Stimulated activated CD8-positive, alpha-beta memory T cell treated with anti-CD3 and anti-CD28 coated beads, Interleukin-15, amount 100 ng/mL, for 24 hours (primary cell): Measurements from ENCODE around the gene GRIN2A.

Source experiments
- DNase-seq: peaks from one replicate; pipeline ENCODE4 v3.0.0-alpha.2; 2020; ENCODE audit warnings: low read depth

GRIN2A gene

DNA sequence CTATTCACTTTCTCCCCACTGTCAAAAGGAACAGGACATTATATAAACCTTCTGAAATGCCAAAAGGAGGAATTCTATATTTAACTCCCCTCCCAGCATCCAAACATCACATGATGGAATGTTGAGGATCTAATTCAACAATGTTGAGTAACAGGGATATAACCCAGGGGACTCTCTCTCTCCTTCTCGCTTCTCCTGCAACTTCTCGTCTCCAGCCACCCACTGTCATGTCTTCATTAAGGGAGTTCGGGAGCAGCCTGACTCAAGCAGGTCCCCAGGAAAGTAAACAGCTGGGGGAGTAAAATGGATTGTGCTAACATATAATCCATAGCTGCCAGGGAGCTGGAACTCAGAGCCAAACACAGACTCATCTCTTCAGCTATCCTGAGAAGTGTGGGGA is 51.7 kb downstream of the GRIN2A start:
- DNase-seq = no peak

DNA sequence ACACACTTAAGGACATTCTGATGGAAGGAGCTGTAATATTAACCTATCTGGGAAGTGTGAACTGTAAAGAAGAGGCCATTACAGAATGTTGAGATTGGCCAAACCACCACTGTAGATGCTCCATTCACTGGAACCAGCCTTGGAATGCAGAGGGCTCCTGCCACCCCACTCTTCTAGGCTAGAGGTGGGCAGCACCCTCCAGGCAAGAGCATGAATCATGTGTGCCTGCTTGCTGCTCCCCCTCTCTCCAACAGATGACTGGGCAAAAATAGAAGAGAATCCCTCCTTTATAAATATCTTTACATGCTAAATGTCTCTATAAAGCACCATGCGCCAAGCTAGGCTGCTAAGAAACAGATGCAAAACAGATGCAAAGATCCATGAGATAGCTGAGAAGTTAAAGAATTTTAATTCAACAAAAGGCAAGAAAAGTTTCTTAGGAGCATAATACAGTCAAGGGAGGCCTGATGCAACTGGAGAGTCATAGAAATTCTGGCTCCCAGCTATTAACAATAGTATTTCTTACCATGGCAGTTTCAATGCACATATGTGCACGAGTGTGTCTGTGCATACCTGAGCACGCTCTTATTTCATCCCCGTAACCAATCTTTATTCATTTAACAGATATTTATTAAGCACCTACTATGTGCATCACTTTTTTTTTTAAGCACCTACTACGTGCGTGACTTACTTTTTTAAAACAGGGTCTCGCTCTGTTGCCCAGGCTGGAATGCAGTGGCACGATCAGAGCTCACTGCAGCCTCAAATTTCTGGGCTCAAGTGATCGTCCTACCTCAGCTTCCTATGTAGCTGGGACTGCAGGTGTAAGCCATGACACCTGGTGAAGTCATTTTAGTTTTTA is 53.6 kb downstream of the GRIN2A start:
- no peak for DNase-seq

DNA sequence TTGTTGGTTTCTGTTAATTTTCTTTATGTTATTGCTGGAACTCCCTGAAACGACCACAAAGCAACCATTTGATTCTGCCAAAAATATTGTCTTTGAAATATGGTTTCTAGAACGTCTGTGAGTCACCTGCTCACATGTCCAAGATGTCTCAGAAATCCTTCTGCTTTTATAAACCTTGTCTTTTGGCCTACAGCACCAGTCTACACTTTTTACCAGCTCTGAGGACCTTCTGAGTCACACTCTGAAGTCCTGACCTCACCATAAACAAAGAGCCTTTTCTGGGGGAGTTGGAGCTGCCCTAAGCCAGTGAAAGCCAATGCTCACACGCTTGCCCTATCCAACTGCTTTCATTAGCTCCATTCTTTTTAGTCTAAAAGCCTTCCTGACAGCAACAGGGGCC is 55.5 kb downstream of the GRIN2A start:
- no peak for DNase-seq

DNA sequence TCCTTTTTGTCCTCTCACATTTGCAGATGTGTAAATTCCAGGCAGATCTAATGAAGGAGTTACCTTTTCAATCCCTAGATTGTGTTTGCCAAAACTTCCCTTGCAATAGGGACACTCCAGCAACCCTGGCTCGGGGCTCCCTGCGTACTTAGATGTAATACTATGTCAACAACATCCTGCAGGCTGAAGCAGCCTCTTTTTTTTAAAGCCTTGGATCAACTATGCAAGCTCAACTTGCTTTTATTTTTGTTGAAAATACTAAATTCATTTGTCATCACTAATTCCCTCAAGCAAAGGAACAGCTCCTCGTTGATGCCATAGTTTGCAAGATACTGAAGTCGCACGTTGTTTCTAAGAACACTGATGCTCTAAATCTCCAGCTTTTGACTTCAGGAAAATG is 59.1 kb downstream of the GRIN2A start:
- no peak for DNase-seq

DNA sequence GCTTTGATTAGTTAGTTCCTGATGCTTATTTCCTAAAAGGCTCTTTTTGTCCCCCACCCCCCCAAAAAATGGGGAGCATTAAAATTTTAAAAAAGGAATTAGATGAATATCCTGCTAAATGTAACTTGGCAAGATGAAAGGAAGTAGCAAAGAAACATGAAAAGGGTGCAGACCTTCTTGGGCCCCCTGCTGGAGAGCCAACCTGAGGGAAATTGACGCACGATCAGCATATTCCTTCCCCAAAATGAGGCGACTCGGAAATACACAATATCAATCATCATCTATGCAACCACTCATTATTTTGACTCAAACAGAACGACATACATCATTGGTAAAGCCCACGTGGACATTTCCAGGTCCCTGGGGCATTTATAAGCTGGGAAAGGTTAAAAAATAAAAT is 59.7 kb downstream of the GRIN2A start:
- DNase-seq = no peak

DNA sequence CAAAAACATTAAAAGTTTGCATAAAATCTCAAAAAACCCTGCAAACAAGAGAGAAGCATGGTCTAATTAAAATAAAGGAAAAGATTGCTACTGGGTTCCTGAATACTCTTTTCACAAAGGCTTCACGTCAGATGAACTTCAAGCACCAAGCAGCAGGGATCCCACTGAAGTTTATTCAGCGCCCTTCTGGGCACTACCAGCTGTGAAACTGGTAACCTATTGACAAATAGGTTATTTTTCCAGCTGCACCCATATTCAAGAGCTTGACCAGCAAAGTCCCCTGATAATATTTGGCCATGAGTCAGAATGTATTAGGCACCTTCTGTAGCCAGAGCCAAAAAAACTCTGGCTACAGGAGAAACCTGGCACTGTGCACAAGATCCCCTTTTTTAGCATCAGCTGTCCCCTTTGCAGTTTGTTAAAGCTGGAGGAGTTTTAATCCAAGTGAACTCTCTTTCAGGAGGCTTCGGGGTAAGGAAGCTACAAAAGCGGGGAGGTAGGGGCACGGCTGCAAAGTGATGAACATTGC is 60.3 kb downstream of the GRIN2A start:
- no peak for DNase-seq

DNA sequence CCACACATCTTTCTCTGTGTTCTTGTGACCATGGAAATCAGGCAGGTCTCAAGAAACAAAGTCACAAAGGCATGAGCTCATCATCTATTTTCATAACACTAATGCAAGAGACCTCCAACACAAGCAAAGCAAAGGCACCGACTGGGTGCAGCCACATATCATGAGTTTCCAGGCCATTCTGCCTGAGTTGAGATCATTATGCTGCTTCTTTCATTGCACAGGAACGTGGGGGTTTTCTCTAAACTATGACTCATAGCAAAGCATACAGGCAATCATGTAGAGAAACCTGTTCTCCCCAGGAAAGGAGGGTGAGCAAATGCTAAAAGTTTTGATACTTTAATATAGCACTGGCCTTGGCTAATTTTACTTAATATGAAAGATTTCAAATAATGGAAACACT is 60.7 kb downstream of the GRIN2A start:
- DNase-seq = no peak

DNA sequence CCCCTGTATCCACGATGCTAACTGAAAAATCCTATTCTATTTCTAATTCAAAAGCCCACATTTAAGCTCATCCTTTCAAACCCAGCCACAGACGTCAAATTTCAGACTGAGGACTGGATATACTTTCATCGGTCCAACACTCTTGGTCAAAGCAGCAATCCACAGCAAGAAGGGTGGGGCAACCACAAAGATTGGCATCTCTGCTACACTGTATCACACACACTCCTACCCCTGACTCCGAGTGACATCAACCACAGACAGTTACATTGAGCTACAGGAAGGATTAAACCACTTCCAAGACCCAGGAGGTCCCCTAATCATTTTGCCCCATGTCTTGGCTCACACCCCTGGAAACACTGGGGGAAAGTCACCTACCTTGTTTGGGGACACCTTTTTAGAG is 61.3 kb downstream of the GRIN2A start:
- no peak for DNase-seq

DNA sequence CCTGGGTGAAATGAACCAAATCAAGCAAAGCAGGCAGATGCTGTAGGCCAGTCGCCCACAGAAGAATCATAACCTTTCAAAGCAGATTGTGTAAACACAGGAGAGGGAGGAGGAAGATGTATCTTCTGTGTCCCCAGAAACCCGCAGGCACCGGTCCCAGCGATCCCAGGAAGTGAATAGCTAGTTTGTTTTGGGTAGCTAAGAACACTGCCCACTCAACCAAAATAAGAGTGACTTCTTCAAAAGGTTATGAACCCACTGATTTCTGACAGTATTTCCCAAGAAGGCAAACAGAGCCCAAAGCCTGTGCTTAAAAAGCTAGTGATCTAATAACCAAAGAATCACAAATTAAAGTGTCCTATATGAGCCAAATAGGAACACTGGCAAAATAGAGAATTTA is 67.8 kb downstream of the GRIN2A start:
- no peak for DNase-seq

DNA sequence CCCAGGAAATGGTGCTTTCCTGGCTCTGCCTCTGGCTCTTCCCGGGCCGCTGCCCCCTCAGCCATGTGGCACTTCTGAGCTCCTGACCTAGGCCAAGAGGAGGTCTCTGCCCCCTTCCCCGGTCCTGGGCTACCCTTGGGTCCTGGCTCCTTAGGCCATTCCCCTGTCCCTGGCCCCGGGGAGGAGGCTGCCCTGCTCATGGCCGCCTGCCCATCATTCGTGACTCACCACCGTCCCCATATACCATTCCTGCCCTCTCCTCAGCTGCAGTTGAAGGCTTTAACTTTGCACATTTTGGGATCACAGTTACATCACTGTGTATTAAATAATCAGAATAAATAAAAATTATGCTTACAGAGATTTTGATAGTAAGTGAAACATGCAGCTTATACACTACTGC is 69.0 kb downstream of the GRIN2A start:
- DNase-seq = no peak

DNA sequence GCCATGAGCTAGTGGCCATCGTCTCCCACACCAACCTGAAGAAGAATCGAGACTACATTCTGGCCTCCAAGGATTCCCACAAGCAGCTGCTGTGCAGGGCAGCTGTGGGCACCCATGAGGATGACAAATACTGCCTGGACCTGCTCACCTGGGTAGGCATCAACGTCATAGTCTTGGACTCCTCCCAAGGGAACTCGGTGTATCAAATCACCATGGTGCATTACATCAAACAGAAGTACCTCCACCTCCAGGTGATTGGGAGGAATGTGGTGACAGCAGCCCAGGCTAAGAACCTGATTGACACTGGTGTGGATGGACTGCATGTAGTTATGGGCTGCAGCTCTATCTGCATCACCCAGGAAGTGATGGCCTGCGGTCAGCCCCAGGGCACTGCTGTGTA is 70.2 kb downstream of the GRIN2A start:
- no peak for DNase-seq

DNA sequence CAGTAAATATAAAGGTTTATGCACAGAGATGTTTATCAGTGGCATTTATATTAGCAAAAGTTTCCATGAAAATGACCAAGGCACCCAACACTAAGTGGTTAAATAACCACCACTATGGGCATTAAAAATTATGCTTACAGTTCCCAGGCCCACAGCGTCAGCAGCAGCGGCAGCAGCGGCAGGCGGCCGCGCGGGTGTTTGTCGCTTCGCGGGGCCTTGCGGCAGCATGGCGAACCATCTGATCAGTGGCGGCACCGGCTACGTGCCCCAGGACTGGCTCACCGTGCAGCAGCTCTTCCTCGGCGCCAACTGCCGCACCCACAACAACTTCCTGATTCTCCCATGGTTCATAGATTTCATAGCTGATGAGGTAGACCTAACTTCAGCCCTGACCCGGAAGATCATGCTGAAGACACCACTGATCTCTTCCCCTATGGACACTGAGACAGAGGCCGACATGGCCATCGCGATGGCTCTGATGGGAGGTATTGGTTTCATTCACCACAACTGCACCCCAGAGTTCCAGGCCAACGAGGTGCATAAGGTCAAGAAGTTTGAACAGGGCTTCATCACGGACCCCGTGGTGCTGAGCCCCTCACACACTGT is 71.0 kb downstream of the GRIN2A start:
- DNase-seq = no peak

DNA sequence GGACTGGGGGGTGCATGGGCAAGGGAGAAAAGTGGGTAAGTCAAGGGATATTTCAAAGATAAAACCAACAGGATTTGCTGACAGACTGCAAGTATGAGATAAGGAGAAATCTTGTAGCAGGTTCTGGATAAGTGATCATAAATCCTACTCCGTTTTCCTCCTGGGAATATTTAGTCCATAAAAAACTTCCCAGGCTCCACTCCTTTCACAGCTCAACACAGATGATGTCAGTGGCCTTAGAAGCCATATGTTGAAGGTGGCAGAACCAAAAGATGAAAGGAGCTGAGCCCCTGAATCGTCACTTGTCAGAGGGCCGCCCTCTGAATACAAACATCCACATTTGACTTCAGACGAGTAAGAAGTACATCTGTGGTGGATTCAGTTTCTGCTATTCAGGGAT is 71.7 kb downstream of the GRIN2A start:
- DNase-seq = no peak

DNA sequence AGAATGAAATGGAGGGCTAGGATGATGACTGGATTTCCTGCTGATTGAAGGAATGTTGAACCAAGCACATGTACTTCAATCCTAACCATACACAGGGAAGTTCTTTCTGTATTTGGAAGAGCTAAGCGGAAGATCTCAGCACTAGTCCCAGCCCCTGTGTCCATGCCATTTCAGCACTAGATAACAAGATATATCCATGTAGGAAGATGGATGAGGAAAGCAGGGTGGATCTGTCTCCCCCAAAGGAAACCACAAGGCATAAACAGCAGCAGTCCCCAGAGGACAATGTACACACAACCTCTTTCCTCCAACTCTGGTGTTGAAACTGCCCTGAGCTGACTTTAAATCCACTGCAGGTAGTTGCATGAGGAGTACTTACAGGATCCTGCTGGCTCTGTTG is 75.1 kb downstream of the GRIN2A start:
- DNase-seq = no peak

DNA sequence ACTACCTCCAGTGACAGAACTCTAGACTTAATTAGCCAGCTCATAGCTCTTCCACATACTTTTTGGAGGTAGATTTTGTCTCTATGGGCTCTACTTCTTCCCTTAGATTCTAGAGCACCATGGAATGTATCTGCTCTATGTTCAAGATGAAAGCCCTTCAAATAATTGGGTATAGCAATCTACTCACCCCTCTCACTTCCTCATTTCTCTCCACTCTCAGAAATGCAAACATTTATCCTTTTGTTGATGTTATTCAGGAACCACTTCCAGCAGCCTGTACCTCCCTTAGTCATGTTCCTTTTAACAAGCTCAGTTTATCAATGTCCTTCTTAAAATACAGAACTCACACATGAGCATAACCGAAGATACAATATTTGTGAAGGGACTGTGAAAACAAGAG is 78.5 kb downstream of the GRIN2A start:
- no peak for DNase-seq

DNA sequence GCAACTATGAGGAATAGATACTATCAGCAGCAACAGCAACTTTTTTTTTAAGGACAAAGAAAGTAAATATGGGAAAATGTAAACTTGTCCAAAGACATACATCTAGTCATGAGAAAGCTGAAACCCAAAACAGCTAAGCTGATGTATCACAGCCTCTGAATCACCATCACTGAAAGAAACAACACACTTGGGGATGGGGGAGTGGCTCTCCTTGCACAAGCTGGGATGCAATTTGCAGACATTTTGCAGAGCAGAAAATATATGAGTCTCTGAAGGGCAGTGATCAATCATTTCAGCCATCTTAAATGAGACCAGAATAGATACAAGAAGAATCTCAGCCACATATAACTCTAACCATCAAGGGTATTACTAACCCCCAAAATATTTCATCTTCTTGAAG is 79.1 kb downstream of the GRIN2A start:
- no peak for DNase-seq

DNA sequence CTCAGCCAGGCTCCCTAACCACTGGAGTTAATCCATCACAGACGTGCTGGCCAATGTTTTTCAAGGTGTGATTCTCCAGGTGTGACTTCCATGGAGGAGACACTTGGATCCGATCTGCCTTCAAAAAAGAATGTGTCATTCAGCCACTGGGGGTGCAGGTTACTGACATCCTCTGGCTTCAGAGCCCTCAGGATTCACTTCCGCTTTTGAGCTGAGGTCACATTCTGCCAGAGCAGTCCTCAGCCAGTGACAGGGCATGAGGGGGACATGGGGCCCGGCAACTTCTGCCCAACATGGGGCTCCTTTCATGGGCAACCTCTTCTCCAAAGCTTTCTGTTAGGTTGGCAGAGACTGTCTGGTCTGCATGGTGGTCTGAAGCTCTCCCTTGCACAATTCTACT is 81.4 kb downstream of the GRIN2A start:
- DNase-seq = no peak

DNA sequence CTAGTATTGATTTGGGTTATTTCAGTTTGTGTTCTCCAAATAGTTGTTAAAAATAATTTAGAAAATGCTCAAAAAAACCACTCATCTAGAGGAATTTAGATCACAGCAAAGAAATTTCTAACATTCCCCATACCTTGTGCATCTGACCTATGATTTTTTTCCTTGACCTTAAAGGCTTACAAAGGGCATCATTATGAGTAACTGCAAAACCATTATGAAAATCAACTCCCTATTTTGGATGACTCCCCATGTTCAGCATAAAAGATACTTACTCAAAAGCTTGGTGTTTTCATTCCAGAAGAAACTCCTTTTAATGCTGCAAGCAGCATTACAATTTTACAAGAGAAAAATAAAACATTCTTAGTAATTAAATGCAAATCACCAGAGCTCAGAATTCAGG is 83.2 kb downstream of the GRIN2A start:
- DNase-seq = no peak

DNA sequence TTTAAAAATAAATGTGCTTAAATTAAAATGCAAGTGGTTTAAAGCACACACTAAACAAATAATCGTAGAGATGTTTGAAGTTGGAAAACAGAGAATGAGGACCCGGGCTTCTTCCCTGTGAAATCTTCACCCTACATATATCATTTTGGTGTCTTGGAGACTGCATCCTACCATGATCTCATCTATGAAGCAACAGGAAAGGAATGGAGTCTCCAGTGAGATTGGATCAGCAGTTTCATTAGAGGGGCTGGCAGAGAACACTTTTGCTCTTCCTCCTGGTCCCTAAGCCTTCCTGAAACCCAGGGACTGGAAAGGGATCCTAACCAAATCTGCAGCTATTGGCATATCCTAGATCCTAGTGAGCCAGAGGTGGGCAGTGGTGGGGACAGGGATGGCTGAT is 85.0 kb downstream of the GRIN2A start:
- DNase-seq = no peak

DNA sequence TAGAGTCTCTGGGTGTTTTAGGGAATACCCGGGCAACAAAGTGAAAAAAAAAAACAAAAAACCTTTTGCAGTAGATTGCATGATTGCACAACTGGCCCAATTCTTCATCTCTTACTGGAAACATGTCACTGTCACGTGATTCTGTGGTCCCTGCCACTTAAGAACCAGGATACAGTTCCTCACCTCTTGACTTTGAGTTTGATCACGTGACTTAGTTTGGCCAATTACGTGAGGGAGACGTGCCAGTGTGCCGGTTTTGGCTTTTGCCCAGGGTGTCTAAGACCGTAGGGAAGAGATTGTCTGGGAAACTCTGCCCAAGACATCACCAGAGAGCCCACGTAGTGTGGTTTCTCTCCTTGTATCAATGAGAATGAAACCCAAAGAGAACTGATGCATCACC is 88.7 kb downstream of the GRIN2A start:
- no peak for DNase-seq

DNA sequence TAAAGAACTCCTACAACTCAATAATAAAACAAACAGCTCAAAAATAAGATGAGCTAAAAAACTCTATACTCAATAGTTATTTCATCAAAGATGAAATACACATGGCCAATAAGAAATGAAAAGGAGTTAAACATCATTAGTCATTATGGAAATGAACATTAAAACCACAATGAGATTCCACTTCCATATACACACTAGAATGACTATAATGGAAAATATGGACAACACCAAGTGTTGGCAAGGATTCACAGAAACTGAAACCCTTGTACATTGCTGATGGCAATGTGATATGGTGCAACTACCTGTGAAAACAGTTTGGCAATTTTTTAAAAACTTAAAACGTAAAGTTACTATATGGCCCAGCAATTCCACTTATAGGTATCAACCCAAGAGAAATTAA is 91.4 kb downstream of the GRIN2A start:
- no peak for DNase-seq

DNA sequence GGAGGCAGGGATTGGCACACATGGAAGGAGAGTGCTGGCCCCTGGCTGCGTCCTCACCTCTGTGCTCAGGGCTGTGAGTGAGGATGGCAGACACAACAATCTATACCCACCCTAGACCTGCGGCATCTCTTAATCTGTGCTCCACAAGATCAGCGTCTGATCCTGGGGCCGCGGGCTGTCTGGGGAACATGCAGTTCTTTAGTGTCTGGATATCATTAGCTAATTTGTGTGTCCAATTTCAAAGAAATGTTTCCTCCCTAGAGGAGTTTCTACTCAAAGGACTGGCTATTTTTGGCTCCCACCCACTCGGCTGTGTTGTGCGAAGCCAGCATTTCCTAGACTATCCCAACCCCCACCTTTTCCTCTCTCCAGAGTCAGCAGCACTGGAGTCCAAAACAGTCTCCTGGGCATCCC is 93.8 kb downstream of the GRIN2A start:
- DNase-seq = no peak

DNA sequence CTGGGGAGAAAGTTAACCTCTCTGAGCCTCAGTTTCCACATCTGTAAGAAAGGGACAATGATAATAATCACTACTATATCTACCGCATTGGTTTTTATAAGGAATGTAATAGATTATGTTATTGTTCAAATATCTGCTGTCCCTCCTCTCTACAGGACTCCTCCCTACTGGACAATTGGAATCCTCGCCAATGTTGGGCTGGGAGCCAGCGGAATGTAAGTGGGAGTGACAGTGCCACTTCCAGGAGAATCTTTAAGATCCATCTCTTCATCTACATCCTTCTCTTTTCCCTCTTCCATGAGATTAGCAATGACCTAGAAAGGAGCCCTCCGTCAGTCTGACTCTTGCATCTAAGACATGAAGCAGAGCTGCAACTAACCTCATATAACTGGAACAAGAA is 95.1 kb downstream of the GRIN2A start:
- DNase-seq = no peak

DNA sequence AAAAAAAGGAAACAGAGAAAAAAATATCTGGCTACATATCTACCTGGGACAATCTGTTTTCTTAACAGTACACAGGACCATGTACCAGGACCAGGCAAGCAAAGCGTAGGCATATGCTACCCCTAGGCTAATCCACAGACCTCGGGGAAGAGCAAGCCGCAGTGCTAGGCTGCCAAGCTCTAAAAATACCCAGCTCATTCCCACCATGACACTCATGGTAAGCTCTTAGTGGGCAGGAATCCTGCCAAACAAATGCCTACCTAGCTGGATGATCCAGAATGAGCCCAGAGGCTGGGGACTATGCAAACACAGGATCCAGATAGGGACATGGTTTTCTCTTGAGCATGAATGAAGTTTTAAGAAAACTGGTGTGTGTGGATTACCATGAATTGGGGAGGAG is 95.6 kb downstream of the GRIN2A start:
- DNase-seq = no peak
